ENCODE measurements around the gene UBL7. TPM values are rescaled to one million over a fixed set of nuclear protein-coding genes. Genes with fewer than 3 reads are reported as not detected.
A peak's percentile ranks its signal among the peaks of the same experiment; 100 is the strongest.

The UBL7 gene
- total RNA-seq, 1 donor: 42.7 TPM

DNA sequence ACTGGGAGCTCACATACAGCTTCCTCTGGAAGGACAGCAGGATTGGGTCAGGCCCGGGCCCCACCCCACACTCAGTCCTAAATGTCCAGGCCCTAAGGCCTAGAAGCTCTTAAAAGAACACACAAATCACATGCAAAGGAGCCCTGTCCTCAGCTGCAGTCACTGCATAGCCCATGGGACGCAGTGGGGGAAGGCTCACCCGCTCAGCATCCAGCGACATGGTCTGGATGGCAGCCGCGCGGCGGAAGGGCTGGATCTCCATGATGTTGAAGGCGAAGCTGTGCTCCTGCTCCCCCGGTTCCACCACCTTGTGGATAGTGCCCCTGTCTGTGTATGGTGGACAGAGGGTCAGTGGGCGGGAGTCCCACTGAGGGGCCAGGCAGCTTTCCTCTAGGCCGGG lies 49.3 kb downstream of the UBL7 start:
- no peak for TF ChIP-seq CTCF (IDR thresholded peaks at IDR 0.05; ENCODE audit: insufficient read depth, low read depth, low read length)
- DNase-seq (ENCODE audit: low read depth): no peak
- H3K4me3 ChIP-seq (ENCODE audit: low read depth, low read length): no peak overlapping the region

DNA sequence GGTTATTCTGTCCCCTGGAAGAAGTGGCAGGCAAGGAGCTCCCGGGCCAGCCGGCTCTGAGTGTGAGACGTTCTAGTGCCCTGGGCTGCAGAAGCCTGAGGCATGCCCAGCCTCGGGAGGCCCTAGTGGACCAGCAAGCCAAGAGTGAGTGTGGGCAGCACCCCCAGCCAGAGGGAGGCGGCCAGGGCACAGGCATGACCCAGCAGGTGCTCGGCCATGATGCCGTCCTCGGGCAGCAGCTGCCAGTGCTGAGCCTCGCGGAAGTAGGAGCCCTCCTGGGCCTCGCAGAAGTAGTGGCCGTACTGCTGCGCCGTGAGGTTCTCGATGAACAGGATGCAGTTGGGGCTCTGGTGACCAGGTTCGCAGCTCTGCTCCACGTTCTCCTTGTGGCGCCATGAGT lies 50.5 kb downstream of the UBL7 start:
- no peak for DNase-seq (ENCODE audit: low read depth)
- TF ChIP-seq CTCF (IDR thresholded peaks at IDR 0.05; ENCODE audit: insufficient read depth, low read depth, low read length): no peak

GRCh38 chr15:74409225-74409624 lies 51.7 kb downstream of the UBL7 start:
- TF ChIP-seq CTCF (IDR thresholded peaks at IDR 0.05; ENCODE audit: insufficient read depth, low read depth, low read length): no peak
- no peak for DNase-seq (ENCODE audit: low read depth)
- H3K4me3 ChIP-seq (ENCODE audit: low read depth, low read length): no peak overlapping the region

More for the DNA sequence above, 50.5 kb downstream of the UBL7 start:
- H3K4me3 ChIP-seq (ENCODE audit: low read depth, low read length): no peak overlapping the region

DNA sequence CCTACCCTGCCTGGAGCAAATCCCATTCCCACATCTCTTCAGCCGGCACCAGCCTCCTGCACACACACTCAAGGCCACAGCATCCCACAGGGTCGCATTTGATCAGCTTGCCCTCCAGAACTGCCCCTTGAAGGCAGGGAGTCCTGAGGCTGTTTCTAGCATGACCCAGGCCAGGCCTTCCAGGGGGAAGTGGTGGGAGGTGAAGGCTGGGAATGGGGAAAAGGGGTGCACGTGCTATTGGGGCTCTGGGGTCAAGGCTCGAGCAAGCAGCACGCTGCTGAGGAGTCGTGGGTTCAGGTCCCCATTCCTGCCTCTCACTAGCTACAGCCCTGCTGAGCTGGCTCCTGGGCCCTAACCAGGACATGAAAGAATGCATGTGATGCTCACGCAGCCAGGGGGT lies 52.1 kb downstream of the UBL7 start:
- no peak for DNase-seq (ENCODE audit: low read depth)
- no peak for TF ChIP-seq CTCF (IDR thresholded peaks at IDR 0.05; ENCODE audit: insufficient read depth, low read depth, low read length)
- no peak overlapping the region for H3K4me3 ChIP-seq (ENCODE audit: low read depth, low read length)

DNA sequence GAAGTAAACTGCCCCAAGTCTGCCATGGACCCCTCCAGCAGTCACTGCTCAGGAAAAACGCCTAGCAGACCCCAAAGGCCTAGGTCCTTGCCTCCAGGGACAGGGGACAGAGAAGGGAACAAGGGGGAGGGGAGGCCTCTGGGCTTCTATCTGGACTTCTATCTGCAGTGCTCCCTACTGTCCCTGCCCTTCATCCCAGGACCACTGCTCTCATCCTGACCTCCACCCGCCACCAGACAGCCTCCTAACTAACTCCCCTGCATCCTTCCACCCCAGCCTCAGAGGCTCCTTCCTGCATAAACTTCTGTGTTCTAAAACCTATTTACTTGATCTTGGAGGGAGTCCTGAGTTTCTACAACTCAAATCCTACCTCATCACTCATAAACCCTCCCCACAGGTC lies 52.6 kb downstream of the UBL7 start:
- H3K4me3 ChIP-seq (ENCODE audit: low read depth, low read length): no peak overlapping the region
- no peak for DNase-seq (ENCODE audit: low read depth)
- no peak for TF ChIP-seq CTCF (IDR thresholded peaks at IDR 0.05; ENCODE audit: insufficient read depth, low read depth, low read length)

- peak; percentile 80 for DNase-seq (ENCODE audit: low read depth)
- no peak overlapping the region for H3K4me3 ChIP-seq (ENCODE audit: low read depth, low read length)
- TF ChIP-seq CTCF (IDR thresholded peaks at IDR 0.05; ENCODE audit: insufficient read depth, low read depth, low read length): no peak
These were observed 53.8 kb downstream of the UBL7 start for GRCh38 chr15:74406992-74407705.

DNA sequence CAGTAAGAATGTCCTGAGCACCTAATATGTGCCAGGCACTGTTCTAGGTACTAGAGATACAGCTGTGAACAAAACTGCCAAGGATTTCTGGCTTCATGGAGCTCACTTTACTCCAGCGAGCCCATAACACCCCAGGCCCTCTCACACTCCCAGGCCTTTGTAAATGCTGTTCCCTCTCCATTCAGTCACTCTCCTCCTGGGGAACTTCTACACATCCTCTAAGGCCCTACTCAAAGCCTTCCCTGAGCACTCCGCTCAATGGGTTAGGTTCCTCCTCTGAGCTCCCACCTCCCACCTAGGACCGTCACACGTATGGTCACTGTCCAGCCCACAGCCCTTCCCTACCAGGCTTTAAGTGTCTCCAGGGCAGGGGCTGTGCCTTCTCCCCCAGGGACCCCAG lies 54.4 kb downstream of the UBL7 start:
- H3K4me3 ChIP-seq (ENCODE audit: low read depth, low read length): no peak overlapping the region
- no peak for DNase-seq (ENCODE audit: low read depth)
- TF ChIP-seq CTCF (IDR thresholded peaks at IDR 0.05; ENCODE audit: insufficient read depth, low read depth, low read length): no peak

All from fibroblast of villous mesenchyme (primary cell).